Endothelial cell of umbilical vein (primary cell): ENCODE data around the gene GTF2IRD1.
"Not testable (repeated sequence)": the region's sequence is repeated elsewhere in the genome, so short reads cannot be mapped to it uniquely, and the experiment has no call there.

Experiments
- JUN ChIP-seq: IDR thresholded peaks from 2 replicates; pipeline ENCODE4 v1.6.1; 2011; ENCODE audit warnings: borderline replicate concordance, low read depth; ENCODE audit not compliant: insufficient read length, insufficient read depth
- POLR2AphosphoS5 ChIP-seq: IDR thresholded peaks from 2 replicates; pipeline ENCODE4 v1.6.1; 2012; ENCODE audit warnings: low read depth, mild to moderate bottlenecking, control low read depth, low read length, moderate library complexity; ENCODE audit not compliant: insufficient read depth

- TF ChIP-seq JUN, POLR2AphosphoS5: not testable (repeated sequence)
Observed at GRCh38 chr7:74553596-74554012, 99.9 kb downstream of the GTF2IRD1 start.
